IMR-90 (cell line): Measurements from ENCODE around the gene DEF6. TPM values are rescaled to one million over a fixed set of nuclear protein-coding genes. Genes with fewer than 3 reads are reported as not detected.

Experiments used
- ATAC-seq: fragments of 200-7000 bp; cut with Tn5 transposase; 2 replicates; pipeline ENCODE4 v1.9.1; 2020; ENCODE audit warnings: low read depth, mild to moderate bottlenecking, moderate library complexity
- BruUV-seq: library from RNA; stranded (reverse); fragments of 400-500 nt; replicated peaks from 2 replicates; lab custom pipeline; 2021; lab: Mats Ljungman, UMichigan
- CTCF ChIA-PET: fragments of 300-600 bp; formaldehyde crosslinking; extraction: SDS; loops from one replicate; lab custom pipeline; 2021; ENCODE audit warnings: antibody characterized with exemption; lab: Yijun Ruan, JAX
- POLR2A ChIA-PET: fragments of 300-600 bp; sonication (Branson Sonifier 250); formaldehyde crosslinking; loops from one replicate; lab custom pipeline; 2022; ENCODE audit warnings: antibody characterized with exemption; ENCODE audit not compliant: unreplicated experiment; lab: Charles Lee
- DNase-seq: peaks from one replicate; pipeline ENCODE4 v3.0.0; 2013
- H2AFZ ChIP-seq: replicated peaks from 2 replicates; pipeline ENCODE3; 2013; ENCODE audit warnings: low read length, mild to moderate bottlenecking; ENCODE audit not compliant: poor library complexity
- H2AK5ac ChIP-seq: 2 replicates; pipeline ENCODE4 v1.6.1; 2013; ENCODE audit warnings: low read depth, low read length, inconsistent platforms
- H2AK9ac ChIP-seq: replicated peaks from 2 replicates; pipeline ENCODE3; 2013; ENCODE audit warnings: mild to moderate bottlenecking, low read depth, low read length, moderate library complexity; ENCODE audit not compliant: poor library complexity
- H2BK120ac ChIP-seq: 2 replicates; pipeline ENCODE4 v1.6.1; 2013; ENCODE audit warnings: low read depth, low read length, inconsistent platforms
- H2BK15ac ChIP-seq: 3 replicates; pipeline ENCODE4 v1.6.1; 2013; ENCODE audit warnings: low read depth, low read length, inconsistent platforms
- H2BK20ac ChIP-seq: 2 replicates; pipeline ENCODE4 v1.6.1; 2013; ENCODE audit warnings: low read depth, mild to moderate bottlenecking, inconsistent platforms, low read length, moderate library complexity
- H2BK5ac ChIP-seq: 2 replicates; pipeline ENCODE4 v1.6.1; 2013; ENCODE audit warnings: mild to moderate bottlenecking, low read depth, low read length, inconsistent platforms; ENCODE audit not compliant: poor library complexity, severe bottlenecking
- H3K14ac ChIP-seq: replicated peaks from 2 replicates; pipeline ENCODE4 v1.6.1; 2013; ENCODE audit warnings: low read depth, low read length, inconsistent platforms
- H3K18ac ChIP-seq: 2 replicates; pipeline ENCODE4 v1.6.1; 2013; ENCODE audit warnings: low read depth, low read length, control low read depth
- H3K23ac ChIP-seq: 2 replicates; pipeline ENCODE4 v1.6.1; 2013; ENCODE audit warnings: low read depth, low read length, inconsistent platforms
- H3K27ac ChIP-seq: 2 replicates; pipeline ENCODE4 v1.5.1; 2013; ENCODE audit warnings: mild to moderate bottlenecking, control low read depth, low read length; ENCODE audit not compliant: insufficient read depth
- H3K27me3 ChIP-seq: 2 replicates; pipeline ENCODE4 v1.6.1; 2013; ENCODE audit warnings: low read length; ENCODE audit not compliant: control insufficient read depth, insufficient read depth
- H3K36me3 ChIP-seq: 2 replicates; pipeline ENCODE4 v1.6.1; 2013; ENCODE audit warnings: low read length, mixed read lengths; ENCODE audit not compliant: control insufficient read depth, insufficient read depth
- H3K4ac ChIP-seq: 2 replicates; pipeline ENCODE4 v1.6.1; 2013; ENCODE audit warnings: low read depth, low read length, inconsistent platforms
- H3K4me1 ChIP-seq: 2 replicates; pipeline ENCODE4 v1.6.1; 2013; ENCODE audit warnings: low read length, mixed read lengths; ENCODE audit not compliant: control insufficient read depth, insufficient read depth
- H3K4me2 ChIP-seq: 2 replicates; pipeline ENCODE4 v1.6.1; 2013; ENCODE audit warnings: low read depth, mild to moderate bottlenecking, control low read depth, low read length, moderate library complexity
- H3K4me3 ChIP-seq: 2 replicates; pipeline ENCODE4 v1.5.1; 2013; ENCODE audit warnings: low read depth, mild to moderate bottlenecking, control low read depth, low read length, moderate library complexity; ENCODE audit not compliant: insufficient read depth
- H3K56ac ChIP-seq: 2 replicates; pipeline ENCODE4 v1.6.1; 2013; ENCODE audit warnings: low read length, inconsistent platforms; ENCODE audit not compliant: insufficient read depth; ENCODE audit errors: extremely low read depth
- H3K79me1 ChIP-seq, 2 experiments: 2 replicates each; pipeline ENCODE4 v1.6.1; 2013; ENCODE audit warnings: low read length in 2 of 2, inconsistent platforms in 1 of 2, low read depth in 1 of 2
- H3K9ac ChIP-seq: 2 replicates; pipeline ENCODE4 v1.6.1; 2013; ENCODE audit warnings: low read depth, low read length, control low read depth
- H3K9me1 ChIP-seq: 2 replicates; pipeline ENCODE4 v1.6.1; 2013; ENCODE audit warnings: low read length, inconsistent platforms; ENCODE audit not compliant: insufficient read depth
- H3K9me3 ChIP-seq: 2 replicates; pipeline ENCODE4 v1.6.1; 2013; ENCODE audit warnings: low read length; ENCODE audit not compliant: control insufficient read depth, insufficient read depth
- H4K20me1 ChIP-seq: 2 replicates; pipeline ENCODE4 v1.6.1; 2013; ENCODE audit warnings: low read length, inconsistent platforms; ENCODE audit not compliant: insufficient read depth
- H4K5ac ChIP-seq: 2 replicates; pipeline ENCODE4 v1.6.1; 2013; ENCODE audit warnings: mild to moderate bottlenecking, low read depth, low read length, control low read depth
- H4K8ac ChIP-seq, 2 experiments: 2 replicates each; pipeline ENCODE4 v1.6.1; 2013; ENCODE audit warnings: low read depth in 2 of 2, low read length in 2 of 2, control low read depth in 1 of 2, inconsistent platforms in 1 of 2
- H4K91ac ChIP-seq: 2 replicates; pipeline ENCODE4 v1.6.1; 2013; ENCODE audit warnings: low read depth, low read length, inconsistent platforms; ENCODE audit not compliant: insufficient read depth
- BHLHE40 ChIP-seq: fragments of 150-350 bp; IDR thresholded peaks from 2 replicates; pipeline ENCODE4 v1.6.1; 2016; ENCODE audit warnings: mild to moderate bottlenecking, low read depth, low read length
- CEBPB ChIP-seq: IDR thresholded peaks from 2 replicates; pipeline ENCODE4 v1.6.1; 2012; ENCODE audit warnings: low read depth, low read length, improper control_type of control experiment
- CHD1 ChIP-seq: IDR thresholded peaks from 2 replicates; pipeline ENCODE4 v1.6.1; 2012; ENCODE audit warnings: low read depth, low read length, improper control_type of control experiment
- CTCF ChIP-seq: conservative IDR thresholded peaks from 2 replicates; pipeline ENCODE4 v1.5.1; 2012; ENCODE audit warnings: mild to moderate bottlenecking, low read depth, low read length, improper control_type of control experiment
- ELK1 ChIP-seq: fragments of 150-350 bp; IDR thresholded peaks from 2 replicates; pipeline ENCODE4 v1.6.1; 2016; ENCODE audit warnings: low read depth, mild to moderate bottlenecking, low read length, moderate library complexity, borderline replicate concordance
- FOS ChIP-seq: fragments of 150-350 bp; IDR thresholded peaks from 2 replicates; pipeline ENCODE4 v1.6.1; 2016; ENCODE audit warnings: low read depth, low read length
- MAFK ChIP-seq: IDR thresholded peaks from 2 replicates; pipeline ENCODE4 v1.6.1; 2012; ENCODE audit warnings: low read depth, low read length, improper control_type of control experiment
- MAZ ChIP-seq: IDR thresholded peaks from 2 replicates; pipeline ENCODE4 v1.6.1; 2012; ENCODE audit warnings: low read depth, mild to moderate bottlenecking, low read length, improper control_type of control experiment, moderate library complexity, borderline replicate concordance
- MXI1 ChIP-seq: IDR thresholded peaks from 2 replicates; pipeline ENCODE4 v1.6.1; 2012; ENCODE audit warnings: low read depth, mild to moderate bottlenecking, low read length, moderate library complexity, borderline replicate concordance
- NFE2L2 ChIP-seq: fragments of 150-350 bp; IDR thresholded peaks from 2 replicates; pipeline ENCODE4 v1.6.1; 2016; ENCODE audit warnings: low read depth, mild to moderate bottlenecking, low read length
- POLR2A ChIP-seq: IDR thresholded peaks from 2 replicates; pipeline ENCODE4 v1.6.1; 2012; ENCODE audit warnings: mild to moderate bottlenecking, low read depth, low read length
- RAD21 ChIP-seq: IDR thresholded peaks from 2 replicates; pipeline ENCODE4 v1.6.1; 2012; ENCODE audit warnings: low read length, improper control_type of control experiment
- RCOR1 ChIP-seq: IDR thresholded peaks from 2 replicates; pipeline ENCODE4 v1.6.1; 2012; ENCODE audit warnings: mild to moderate bottlenecking, low read length, improper control_type of control experiment; ENCODE audit not compliant: insufficient replicate concordance
- RFX5 ChIP-seq: IDR thresholded peaks from 2 replicates; pipeline ENCODE4 v1.8.0; 2012; ENCODE audit warnings: low read depth, mild to moderate bottlenecking, low read length, moderate library complexity
- SMC3 ChIP-seq: fragments of 150-350 bp; IDR thresholded peaks from 2 replicates; pipeline ENCODE4 v1.6.1; 2016; ENCODE audit warnings: low read depth, mild to moderate bottlenecking, antibody characterized with exemption, low read length, moderate library complexity
- WGBS, 2 experiments: methylation state at CpG; one replicate each; pipeline versions ENCODE4 v1.1.5 to v1.1.7; 2013; ENCODE audit warnings: missing lambda C conversion rate in 2 of 2; ENCODE audit not compliant: insufficient read length in 1 of 2; ENCODE audit errors: extremely low coverage in 2 of 2; 5-methylcytosine and 5-hydroxymethylcytosine counted together
- dilution Hi-C: fragments of 300-500 bp; cut with HindIII; formaldehyde crosslinking; loops from one replicate; pipeline ENCODE4 v1.14.3; 2018; ENCODE audit warnings: low sequenced_read_pairs; ENCODE audit not compliant: unreplicated experiment
- in situ Hi-C: fragments of 300-500 bp; cut with MboI; formaldehyde crosslinking; loops from 3 replicates; pipeline ENCODE4 v1.14.3; 2019; ENCODE audit warnings: low sequenced_read_pairs, inconsistent platforms, mixed read lengths
- intact Hi-C: fragments of 100-400 bp; cut with micrococcal nuclease; formaldehyde crosslinking; loops from 2 replicates; pipeline ENCODE4 v1.10.0; 2022
- polyA plus RNA-seq, 3 experiments: library from polyadenylated mRNA; depleted of rRNA; stranded (reverse); fragments of >200 nt; gene quantifications; 2 replicates each; pipeline ENCODE4 v1.2.3, GENCODE V29; 2012; ENCODE audit warnings: low replicate concordance in 1 of 3
- total RNA-seq: library from RNA; depleted of rRNA; stranded (reverse); fragments of >200 nt; gene quantifications from 2 replicates; pipeline ENCODE4 v1.2.3, GENCODE V29; 2012
- TF ChIP-seq, protein P1 (sequence below): fragments of 150-350 bp; IDR thresholded peaks from 2 replicates; pipeline ENCODE4 v1.6.1; 2017; ENCODE audit warnings: mild to moderate bottlenecking, antibody characterized with exemption, low read length, low read depth

The DEF6 gene
- total and polyA plus RNA-seq, 2 of the 4 experiments (the other 2 are of a cell fraction) = 2.5 to 4.2 TPM

DNA sequence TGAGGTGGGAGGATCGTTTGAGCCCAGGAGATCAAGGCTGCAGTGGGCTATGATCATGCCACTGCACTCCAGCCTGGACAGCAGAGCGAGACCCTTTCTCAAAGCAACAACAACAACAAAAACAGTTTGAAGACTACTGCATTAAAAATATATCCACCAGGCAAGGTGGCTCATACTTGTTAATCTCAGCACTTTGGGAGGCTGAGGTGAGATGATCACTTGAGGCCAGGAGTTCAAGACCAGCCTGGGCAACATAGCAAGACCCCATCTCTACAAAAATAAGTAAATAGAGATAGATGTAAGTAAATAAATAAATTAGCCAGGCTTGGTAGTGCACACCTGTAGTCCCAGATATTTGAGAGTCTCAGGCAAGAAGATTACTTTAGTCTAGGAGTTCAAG lies 25.6 kb upstream of the DEF6 start:
- no CpG with 5 or more reads among the region's 2 CpGs for WGBS, 2 experiments
- H3K4ac ChIP-seq = no peak overlapping the region
- H3K27ac ChIP-seq = no peak overlapping the region
- no peak overlapping the region for H2BK15ac ChIP-seq
- no peak overlapping the region for H4K91ac ChIP-seq
- H3K79me1 ChIP-seq = peaks cover 8 to 22% of the 10 kb centered on the region in 2 experiments; a peak in 3 of 4 replicates
- ChIA-PET CTCF (no interaction called here), POLR2A (no interaction called here)
- peaks cover 13% of the 10 kb centered on the region for H3K4me1 ChIP-seq
- no peak overlapping the region for H2BK5ac ChIP-seq
- BruUV-seq = no TSS peak
- in situ Hi-C loops = no loop called here
- DNase-seq (no peak), ATAC-seq (no peak)
- intact Hi-C loops = no loop called here
- H2AK9ac ChIP-seq = no peak overlapping the region
- TF ChIP-seq RCOR1 (no peak), CEBPB (no peak), RFX5 (no peak), CTCF (no peak), ELK1 (no peak), SMC3 (no peak), RAD21 (no peak), POLR2A (no peak), NFE2L2 (no peak), MAZ (no peak), BHLHE40 (no peak), CHD1 (no peak), MXI1 (no peak), MAFK (no peak), FOS (no peak)
- TF ChIP-seq, protein P1, sequence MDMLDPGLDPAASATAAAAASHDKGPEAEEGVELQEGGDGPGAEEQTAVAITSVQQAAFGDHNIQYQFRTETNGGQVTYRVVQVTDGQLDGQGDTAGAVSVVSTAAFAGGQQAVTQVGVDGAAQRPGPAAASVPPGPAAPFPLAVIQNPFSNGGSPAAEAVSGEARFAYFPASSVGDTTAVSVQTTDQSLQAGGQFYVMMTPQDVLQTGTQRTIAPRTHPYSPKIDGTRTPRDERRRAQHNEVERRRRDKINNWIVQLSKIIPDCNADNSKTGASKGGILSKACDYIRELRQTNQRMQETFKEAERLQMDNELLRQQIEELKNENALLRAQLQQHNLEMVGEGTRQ = no peak
- no peak overlapping the region for H3K14ac ChIP-seq
- no peak overlapping the region for H3K9ac ChIP-seq
- no peaks in the 10 kb centered on the region for H3K27me3 ChIP-seq
- dilution Hi-C loops = no loop called here
- no peak overlapping the region for H2AFZ ChIP-seq
- H4K5ac ChIP-seq = no peak overlapping the region
- H4K8ac ChIP-seq = no peak overlapping the region
- no peaks in the 10 kb centered on the region for H3K9me3 ChIP-seq
- H2BK120ac ChIP-seq = no peak overlapping the region
- no peak overlapping the region for H3K4me2 ChIP-seq
- peaks cover 11% of the 10 kb centered on the region for H3K9me1 ChIP-seq
- no peak overlapping the region for H3K23ac ChIP-seq
- 0 out of 2 replicates have a peak, but pooled peaks cover 2% of the 10 kb centered on the region for H3K36me3 ChIP-seq
- H2BK20ac ChIP-seq = no peak overlapping the region
- no peak overlapping the region for H3K56ac ChIP-seq
- H3K4me3 ChIP-seq = no peak overlapping the region
- H3K18ac ChIP-seq = no peak overlapping the region
- H4K20me1 ChIP-seq = no peaks in the 10 kb centered on the region; the same call in 1 of the 2 replicates
- H2AK5ac ChIP-seq = no peak overlapping the region
